Activated CD8-positive, alpha-beta memory T cell treated with anti-CD3 and anti-CD28 coated beads, Interleukin-2, amount 50 U/mL, for 48 hours (primary cell): ENCODE measurements around the gene AKR7A3.

Experiments
- DNase-seq: peaks from one replicate; pipeline ENCODE4 v3.0.0-alpha.2; 2020

The AKR7A3 gene

GRCh38 chr1:19288324-19289241 is at the start of gene AKR7A3:
AKR7A3 (minus strand) TSS chr1:19288770; CDS start chr1:19288709, 61 bp downstream.
- peak; percentile 84 for DNase-seq

DNA sequence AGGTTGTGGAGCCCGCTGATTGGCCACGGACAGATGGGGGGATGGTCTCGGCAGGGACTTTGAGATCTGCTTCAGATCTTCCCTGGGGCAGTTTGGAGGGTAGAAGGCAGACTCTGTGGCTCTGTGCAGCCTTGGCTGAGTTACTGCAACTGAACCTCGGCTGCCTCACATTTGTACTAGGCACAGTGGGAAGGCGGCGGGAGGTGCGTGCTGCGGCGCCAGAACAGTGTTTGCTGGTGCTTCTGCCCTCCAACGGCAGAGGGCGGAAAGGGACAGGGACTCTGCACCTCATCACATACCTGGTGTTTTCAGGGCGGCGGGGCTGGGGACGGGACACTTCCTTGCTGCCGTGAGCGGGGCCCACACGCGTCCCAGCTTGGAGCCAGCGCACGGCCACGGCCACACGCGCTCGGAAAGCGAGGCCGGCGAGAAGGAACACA is 49.8 kb upstream of the AKR7A3 start:
- no peak for DNase-seq

DNA sequence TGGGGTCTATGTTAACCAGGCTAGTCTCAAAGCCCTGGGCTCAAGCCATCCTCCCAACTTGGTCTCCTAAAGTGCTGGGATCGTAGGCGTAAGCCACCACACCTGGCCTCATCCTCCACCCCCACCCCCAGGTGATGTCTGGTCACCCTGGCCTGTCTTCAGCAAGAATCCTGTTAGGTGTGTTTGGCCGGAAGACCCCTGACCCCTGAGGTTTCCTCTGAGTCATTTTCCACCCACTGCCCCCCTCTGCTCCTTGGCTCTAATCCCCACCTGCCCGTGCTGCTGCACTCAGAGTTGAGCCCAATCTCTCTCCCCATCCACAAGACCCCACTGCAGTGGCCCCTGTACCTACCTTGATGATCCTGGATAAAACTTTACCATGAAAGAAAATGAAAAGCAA is 48.7 kb upstream of the AKR7A3 start:
- no peak for DNase-seq

GRCh38 chr1:19336543-19336942 is 48.0 kb upstream of the AKR7A3 start:
- DNase-seq, result peak; percentile 82

DNA sequence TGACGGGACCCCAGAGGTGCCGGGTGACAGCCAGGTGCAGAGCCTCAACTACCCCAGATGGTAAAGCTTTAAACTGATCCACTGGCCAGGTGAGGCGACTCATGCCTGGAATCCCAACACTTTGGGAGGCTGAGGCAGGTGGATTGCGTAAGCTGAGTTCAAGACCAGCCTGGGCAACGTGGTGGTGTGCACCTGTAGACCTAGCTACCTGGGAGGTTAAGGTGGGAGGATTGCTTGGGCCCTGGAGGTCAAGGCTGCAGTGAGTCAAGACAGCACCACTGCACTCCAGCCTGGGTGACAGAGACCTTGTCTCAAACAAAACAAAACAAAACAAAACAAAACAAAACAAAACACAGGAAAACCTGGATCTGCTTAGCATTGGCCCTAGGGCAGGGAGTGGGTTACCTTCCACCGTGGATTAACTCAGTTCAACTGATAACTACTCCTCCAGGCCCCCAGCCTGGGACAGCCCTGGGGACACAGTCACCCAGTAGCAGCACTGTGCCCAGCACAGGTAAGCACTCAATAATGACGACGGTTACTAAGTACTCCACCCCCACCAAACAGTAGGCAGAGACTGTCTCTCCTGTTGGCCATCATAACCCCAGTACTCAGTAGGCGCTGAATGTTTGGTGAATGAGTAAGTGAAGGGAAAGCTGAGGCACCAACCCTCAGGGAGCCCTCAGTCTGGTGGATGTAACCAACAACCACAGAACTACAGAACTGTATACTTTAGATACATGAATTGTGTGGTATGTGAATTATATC is 45.2 kb upstream of the AKR7A3 start:
- DNase-seq, result no peak

GRCh38 chr1:19332832-19333231 is 44.3 kb upstream of the AKR7A3 start:
- no peak for DNase-seq

- no peak for DNase-seq
These were observed 42.8 kb upstream of the AKR7A3 start for GRCh38 chr1:19331262-19331878.

GRCh38 chr1:19330449-19331135 is 42.0 kb upstream of the AKR7A3 start:
- DNase-seq, result no peak

GRCh38 chr1:19329611-19330010 is 41.0 kb upstream of the AKR7A3 start:
- DNase-seq, result no peak

DNA sequence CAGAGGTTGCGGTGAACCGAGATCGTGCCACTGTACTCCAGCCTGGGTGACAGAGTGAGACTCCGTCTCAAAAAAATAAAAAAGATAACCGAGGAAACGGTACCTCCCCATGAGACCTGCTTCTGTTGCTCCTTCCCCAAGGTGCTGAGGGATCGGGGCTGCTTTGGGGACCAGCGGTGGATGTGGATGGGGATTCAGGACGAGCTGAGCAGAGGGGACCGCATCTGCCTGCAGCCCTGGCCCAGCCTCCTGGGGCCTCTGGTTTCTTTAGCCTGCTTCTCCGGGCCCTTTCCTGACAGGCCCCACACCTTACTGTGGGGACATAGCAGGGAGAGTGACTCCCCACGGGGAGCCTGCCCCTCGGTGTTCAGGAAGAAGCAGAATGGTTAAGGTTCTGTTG is 40.6 kb upstream of the AKR7A3 start:
- no peak for DNase-seq

- no peak for DNase-seq
These were observed 39.9 kb upstream of the AKR7A3 start for GRCh38 chr1:19328486-19328885.

DNA sequence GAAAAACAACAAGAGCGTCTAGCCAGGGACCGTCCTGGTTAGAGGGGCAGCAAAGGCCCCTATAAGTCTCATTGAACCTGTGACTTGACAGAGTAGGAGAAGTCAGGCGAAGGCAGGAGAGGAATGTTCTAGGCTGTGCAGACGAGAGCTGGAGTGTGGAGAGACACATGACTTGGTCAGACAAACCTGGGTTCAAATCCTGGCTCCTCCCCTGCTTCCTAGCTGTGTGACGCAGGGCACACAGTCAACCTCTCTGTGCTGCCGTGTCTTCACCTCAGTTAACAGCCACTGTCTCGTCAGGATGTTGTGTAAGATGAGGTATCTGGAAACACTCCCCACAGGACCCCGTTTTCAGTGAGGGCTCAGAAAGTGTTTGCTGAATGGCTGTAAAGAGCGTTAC is 39.2 kb upstream of the AKR7A3 start:
- DNase-seq, result no peak

GRCh38 chr1:19327301-19327700 is 38.7 kb upstream of the AKR7A3 start:
- DNase-seq, result no peak

DNA sequence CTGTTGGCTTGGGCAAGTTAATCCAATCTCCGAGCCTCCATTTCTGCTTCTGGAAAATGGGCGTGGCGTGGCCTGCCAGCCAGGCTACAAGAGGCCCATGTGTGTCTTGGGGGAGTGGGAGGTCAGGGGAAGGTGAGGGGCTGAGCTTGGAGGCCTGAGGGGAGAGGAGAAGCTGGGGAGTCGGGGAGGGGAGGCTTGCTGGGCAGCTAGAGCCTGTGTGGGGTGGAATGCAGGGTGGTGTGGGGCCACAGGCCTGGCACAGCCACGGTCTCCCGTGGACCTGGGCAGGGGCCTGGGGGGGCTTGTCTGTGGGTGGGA is 38.1 kb upstream of the AKR7A3 start:
- DNase-seq, result no peak

DNA sequence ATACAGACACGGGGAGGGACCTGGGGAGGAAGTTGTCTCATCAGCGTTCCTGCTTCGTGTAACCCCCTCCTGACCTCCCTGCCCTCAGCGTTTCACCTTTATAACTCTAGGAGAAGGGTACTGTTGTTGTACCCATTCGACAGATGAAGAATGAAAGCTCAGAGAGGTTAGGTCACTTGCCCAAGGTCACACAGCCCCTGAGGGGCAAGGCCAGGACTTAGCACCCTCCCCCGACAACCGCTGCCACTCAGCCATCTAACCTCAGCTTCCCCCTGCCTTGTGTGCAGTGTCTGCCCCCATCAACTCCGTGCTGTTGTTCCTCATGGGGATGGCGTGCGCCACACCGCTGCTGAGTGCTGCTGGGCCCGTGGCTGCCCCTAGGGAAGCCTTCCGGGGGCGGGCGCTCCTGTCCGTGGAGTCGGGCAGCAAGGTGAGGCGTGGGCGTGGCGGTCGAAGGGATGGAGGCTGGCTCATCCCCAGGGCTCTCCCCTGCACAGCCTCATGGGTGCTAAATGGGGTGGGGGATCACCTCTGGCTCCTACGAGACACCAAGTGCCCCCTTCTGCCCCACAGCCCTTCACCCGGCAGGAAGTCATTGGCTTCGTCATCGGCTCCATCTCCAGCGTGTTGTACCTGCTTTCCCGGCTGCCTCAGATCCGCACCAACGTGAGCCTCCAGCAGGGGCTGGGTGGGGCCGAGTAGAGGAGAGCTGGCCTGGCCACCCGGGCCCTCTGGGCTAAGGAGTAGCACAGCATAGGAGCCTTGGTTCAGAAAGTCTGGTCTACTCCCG is 37.6 kb upstream of the AKR7A3 start:
- no peak for DNase-seq

DNA sequence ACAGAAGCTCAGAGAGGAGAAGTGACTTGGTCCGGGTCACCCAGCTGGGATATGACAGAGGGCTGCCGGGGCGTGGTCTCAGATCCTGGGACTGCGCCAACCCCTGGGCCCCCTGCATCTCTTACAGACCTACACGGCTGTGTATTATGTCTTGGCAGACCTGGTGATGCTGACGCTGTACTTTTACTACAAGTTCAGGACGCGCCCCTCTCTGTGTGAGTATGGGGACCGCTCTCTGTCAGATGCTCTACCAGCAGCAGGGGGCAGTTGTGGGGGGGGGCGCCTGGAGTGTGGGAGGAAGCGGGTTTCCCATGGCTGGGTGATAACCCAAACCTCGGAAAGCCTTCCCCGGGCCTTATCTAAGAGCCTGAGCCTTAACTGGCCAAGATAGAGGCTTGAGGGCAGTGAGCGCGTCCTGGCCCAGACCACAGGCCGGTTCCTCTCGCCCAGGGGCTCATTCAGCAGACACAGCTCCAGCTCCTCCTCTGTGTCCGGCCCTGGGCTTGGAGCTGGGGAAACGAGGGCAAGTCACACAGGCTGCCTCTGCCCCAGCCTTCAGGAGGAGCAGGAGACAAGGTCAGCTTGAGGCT is 36.9 kb upstream of the AKR7A3 start:
- DNase-seq, result no peak

GRCh38 chr1:19324665-19324990 is 36.1 kb upstream of the AKR7A3 start:
- no peak for DNase-seq

GRCh38 chr1:19323987-19324664 is 35.6 kb upstream of the AKR7A3 start:
- DNase-seq, result no peak

- no peak for DNase-seq
These were observed 33.9 kb upstream of the AKR7A3 start for GRCh38 chr1:19322481-19322880.

GRCh38 chr1:19321071-19321470 is 32.5 kb upstream of the AKR7A3 start:
- no peak for DNase-seq

GRCh38 chr1:19319196-19319595 is 30.6 kb upstream of the AKR7A3 start:
- no peak for DNase-seq
